NAMALWA (cell line): ENCODE results near the gene HACD4.

ENCODE experiments used
- DNase-seq: peaks from one replicate; pipeline ENCODE4 v3.0.0-alpha.2; 2015; ENCODE audit warnings: low spot score

Gene HACD4

GRCh38 chr9:21016701-21017491 is 14.5 kb downstream of the HACD4 start:
- no peak for DNase-seq

DNA sequence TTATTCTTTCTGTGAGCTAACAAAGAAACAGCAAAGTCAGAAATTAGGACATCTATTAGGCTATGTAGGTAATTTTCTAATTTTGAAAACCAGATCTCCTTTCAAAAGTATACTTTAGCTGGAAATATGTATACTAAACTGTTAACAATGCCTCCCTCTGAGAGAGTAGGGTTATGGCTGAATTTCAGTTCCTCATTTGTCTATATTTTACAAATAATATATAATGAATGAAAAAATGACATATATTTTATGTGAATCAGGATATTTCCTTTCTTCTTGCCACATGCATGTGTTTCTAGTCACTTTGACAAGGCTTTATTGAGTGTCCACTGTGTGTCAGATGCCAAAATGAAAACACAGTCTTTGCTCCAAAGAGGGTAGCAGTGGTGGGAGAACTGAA is 15.4 kb downstream of the HACD4 start:
- no peak for DNase-seq

- DNase-seq: no peak
Measured at GRCh38 chr9:21015129-21015815, 16.2 kb downstream of the HACD4 start.

DNA sequence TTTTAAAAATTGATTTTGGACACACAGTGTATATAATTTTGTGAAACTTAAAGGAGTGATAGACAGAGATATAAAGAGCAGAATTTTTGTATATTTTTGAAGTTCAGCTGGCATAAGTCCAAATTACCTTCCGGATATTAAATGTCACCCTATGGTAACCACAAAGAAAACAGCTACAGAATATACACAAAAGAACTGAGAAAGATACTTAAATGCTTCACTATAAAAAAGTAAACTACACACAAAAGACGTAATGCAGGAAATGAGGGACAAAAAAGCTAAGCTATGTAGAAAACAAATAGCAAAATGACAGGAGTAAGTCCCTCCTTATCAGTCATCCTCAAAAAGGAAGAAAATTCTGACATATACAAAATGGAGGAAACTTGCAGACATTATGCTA is 29.4 kb downstream of the HACD4 start:
- DNase-seq: no peak

GRCh38 chr9:21001581-21001980 is 29.9 kb downstream of the HACD4 start:
- DNase-seq: no peak

DNA sequence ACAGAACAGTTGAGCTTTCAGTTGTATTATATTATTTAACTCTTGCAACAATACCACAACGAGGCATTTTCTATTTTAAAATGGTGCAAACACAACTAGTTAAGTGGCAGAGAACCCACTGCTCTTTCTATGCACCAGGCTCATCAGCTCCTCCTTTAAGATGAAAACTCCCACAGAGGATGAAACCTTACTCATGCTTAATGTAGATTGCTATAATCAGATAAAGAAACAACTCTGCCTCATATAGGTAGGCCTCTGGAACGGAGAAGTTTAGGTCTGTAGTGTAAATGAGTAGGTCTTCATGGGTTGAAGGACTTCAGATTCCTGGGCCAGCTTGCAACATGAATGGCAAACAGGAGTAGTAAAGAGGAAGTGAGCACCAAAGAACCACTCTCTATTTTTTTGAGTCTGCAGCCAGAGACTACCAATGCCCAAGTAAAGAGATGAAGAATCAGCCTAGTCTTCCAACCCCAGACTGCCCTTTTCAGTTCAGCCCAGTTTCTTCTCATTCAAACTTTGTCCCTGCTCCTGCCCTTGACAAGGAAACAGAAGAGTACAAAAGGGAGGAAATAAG is 33.9 kb downstream of the HACD4 start:
- DNase-seq: no peak

DNA sequence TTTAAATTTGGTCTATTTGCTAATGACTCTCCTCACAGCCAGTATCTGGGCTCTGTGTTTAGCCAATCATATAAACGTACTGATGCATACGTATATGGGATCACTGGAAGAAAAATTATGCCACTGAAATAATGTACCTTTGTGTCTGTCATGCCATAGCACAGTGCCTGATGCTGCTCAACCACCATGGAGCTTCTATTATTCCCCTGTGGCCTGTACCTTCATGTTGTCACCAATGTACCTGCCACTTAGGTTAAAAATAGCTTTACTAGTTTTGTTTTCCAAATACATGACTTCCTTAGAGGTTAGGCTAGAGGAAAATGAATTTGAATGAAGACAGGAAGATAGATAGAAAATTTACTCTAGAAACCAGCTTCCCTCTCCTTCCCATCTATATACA is 34.6 kb downstream of the HACD4 start:
- no peak for DNase-seq

DNA sequence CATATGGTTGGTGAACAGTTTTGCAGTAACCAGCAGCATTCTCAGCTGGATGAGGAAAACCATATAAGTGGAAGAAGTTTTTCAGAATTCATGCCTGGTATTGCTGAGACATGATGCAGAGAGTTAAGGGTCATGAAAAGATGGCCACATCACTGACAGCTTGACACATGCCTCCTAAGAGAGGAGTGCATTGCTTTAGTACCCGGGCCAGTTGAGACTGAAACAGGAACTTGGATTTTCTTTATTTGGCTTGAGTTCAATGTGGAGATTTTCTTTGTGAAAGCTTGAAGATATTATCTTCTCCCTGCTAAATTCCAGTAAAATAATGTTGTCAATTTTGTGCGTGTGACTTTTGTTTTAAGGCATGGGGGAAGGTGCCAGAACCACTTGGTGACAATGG is 35.8 kb downstream of the HACD4 start:
- DNase-seq: no peak

GRCh38 chr9:20994486-20994885 is 37.0 kb downstream of the HACD4 start:
- DNase-seq: no peak

- DNase-seq: no peak
Measured at GRCh38 chr9:20990867-20991266, 40.6 kb downstream of the HACD4 start.

DNA sequence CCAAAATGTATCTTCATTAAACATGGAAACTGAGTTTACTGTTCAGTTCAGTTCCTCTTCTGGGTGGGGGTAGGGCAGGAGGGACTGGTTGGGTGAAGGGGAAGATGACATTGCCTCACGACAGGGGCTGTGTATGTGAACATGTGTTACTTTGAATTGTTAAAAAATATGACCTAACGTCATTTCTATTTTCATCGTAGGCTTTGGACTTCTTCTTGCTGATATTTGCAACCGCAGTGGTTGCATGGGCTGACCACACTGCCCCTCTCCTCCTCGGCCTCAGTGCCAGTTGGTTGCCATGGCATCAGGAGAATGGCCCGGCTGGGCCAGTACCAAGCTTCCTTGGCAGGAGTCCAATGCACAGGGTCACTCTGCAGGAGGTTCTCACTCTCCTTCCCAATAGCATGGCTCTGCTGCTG is 41.5 kb downstream of the HACD4 start:
- no peak for DNase-seq

GRCh38 chr9:20988671-20989315 is 42.6 kb downstream of the HACD4 start:
- DNase-seq: no peak

DNA sequence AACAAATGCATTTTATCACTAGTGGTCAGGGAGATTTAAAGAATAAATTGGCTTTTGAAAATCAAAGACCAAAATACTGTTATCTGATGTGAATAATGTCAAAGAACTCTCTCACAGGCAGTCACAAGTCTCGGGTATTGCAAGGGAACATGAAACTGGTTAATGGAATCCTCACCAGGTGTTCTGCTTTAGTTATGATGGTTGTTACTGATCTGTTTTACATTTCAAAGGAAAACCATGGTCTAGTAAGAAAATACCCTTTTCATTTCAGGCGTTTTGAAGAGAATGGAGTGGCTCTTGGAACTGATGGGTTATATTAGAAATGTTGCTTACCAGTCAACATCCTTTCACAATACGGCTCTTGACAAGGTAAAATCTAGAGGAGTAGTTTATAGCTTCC is 43.4 kb downstream of the HACD4 start:
- DNase-seq: no peak

DNA sequence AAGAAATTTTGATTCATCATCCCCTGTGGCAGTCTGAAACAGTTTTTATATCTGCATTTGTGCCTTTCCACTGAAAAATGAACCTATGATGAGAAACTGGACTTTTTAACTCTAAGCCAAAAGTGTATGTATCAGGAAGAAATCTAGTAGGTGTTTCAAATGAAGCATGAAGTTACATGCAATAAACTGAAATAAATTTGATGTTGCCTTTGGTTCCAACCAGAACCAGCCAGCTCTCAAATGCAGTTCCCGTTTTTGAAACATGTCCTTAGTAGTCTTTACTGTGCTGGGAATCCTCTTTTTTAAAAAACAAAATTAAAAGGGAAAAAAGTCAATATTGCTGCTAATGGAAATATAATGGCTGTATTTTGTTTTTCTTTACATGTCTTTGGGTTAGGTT is 43.9 kb downstream of the HACD4 start:
- no peak for DNase-seq

DNA sequence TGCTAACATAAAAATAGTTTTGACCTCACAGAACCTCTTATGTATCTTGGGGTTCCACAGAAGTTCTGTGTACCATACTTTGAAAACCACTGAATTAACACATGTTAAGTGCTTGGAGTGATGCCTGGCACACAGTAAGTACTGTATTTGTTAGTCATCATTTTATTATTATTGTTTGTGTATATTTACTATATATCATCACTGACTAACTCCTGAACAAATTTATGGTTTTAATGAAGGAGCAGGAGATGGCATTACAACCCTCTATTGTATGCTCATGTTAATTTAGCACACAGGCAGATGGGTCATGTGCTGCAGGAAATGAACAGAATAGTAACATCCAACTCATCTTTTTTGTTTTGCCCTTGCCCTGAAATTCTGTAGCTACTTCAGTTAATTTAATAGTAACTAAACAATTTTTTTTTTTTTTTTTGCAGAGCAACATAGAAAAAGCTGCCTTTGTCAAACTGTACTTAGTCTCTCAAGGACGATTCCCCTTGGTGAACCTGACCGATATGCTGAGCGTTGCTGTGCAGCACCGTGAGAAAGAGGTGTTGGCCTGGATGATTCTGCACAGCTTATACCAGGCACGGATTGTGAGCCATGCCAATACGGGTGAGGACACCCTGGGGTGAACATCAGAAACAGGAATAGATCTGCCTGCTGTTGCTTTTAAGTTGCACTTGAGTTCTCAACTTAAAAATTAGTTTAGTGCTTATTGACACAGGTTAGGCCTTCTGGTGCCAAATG is 45.4 kb downstream of the HACD4 start:
- no peak for DNase-seq

DNA sequence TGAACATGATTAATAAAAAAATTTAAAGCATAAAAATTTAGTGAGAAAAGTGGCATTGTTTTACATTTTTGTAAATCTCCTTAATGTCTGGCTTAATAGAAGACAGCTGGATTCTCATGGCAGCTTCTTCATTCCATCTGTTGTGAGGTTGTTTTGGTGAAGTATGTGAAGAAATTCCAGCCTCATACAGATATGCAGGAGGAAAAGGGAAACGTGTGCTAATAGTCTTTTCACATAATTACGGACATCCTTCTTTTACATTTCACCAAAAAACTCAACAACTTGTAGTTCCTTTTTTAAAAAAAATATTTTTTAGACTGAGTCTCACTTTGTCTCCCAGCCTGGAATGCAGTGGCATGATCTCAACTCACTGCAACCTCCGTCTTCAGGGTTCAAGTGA is 46.9 kb downstream of the HACD4 start:
- no peak for DNase-seq

DNA sequence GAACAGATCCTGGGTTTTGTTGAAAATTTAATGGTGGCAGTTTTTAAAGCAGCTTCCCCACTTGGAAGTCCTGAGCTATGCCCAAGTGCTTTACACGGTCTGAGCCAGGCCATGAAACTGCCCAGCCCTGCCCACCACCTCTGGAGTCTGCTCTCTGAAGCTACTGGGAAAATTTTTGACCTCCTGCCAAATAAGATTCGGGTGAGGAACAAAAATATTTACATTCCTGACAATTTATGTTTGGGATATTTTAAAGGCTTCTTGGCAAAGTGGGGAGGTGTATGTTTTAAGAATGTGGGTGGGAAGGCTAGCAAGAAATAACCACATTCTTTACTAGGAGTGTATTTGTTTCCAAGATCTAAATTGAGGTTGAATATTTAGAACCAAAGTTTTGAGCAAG is 50.0 kb downstream of the HACD4 start:
- no peak for DNase-seq

DNA sequence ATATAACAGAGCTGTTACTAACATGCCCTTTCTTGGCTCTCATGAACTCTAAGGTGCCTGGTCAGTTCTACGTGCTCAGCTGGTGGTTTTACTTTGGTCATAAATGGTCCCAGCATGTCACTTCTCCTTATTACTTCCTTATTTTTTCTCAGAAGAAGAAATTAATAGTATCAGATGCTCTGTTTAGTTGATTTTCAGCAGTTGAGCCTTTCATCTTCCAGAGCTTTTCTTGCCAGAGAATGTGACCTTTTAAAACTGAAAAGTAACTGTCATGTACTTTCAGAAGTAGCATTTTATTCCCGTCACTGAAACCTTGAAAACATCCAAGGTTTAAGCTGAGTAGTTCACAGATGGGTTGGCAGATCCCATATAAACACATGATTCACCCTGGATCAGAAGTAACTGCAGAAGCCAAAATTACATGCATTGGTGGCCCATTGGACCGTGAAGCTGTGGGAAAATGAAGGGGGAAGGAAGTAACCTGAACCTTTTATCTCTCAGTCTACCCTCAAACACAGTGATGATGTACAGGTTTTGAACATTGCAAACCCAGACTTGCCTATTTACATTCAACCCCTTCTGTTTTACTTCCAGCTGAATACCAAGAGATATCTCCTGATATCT is 50.5 kb downstream of the HACD4 start:
- DNase-seq: peak; percentile 29

- DNase-seq: no peak
Measured at GRCh38 chr9:20978249-20978648, 53.2 kb downstream of the HACD4 start.

- DNase-seq: peak; percentile 15
Measured at GRCh38 chr9:20974191-20974938, 57.1 kb downstream of the HACD4 start.
